Esophagus (tissue), 2 donors: ENCODE data around the gene GRAP2. TPM values are rescaled to one million over a fixed set of nuclear protein-coding genes. Genes with fewer than 3 reads are reported as not detected.
A peak's percentile ranks its signal among the peaks of the same experiment; 100 is the strongest.
"Not testable (repeated sequence)": the region's sequence is repeated elsewhere in the genome, so short reads cannot be mapped to it uniquely, and the experiment has no call there.

Experiments
- H3K27ac ChIP-seq, 2 donors: one replicate each; pipeline ENCODE4 v1.5.1; 2013; ENCODE audit warnings: low read depth in 2 of 2, mild to moderate bottlenecking in 2 of 2, inconsistent platforms in 1 of 2, low read length in 1 of 2, moderate library complexity in 1 of 2
- H3K27me3 ChIP-seq, 2 donors: one replicate each; pipeline ENCODE4 v1.6.1; 2013; ENCODE audit warnings: low read length in 2 of 2, control low read depth in 1 of 2, mild to moderate bottlenecking in 1 of 2; ENCODE audit not compliant: insufficient read depth in 2 of 2, control insufficient read depth in 1 of 2
- H3K36me3 ChIP-seq, 2 donors: one replicate each; pipeline ENCODE4 v1.6.1; 2013; ENCODE audit warnings: low read length in 1 of 2; ENCODE audit not compliant: control insufficient read depth in 2 of 2, insufficient read depth in 2 of 2
- H3K4me1 ChIP-seq, 2 donors: one replicate each; pipeline ENCODE4 v1.6.1; 2013; ENCODE audit warnings: low read length in 1 of 2; ENCODE audit not compliant: control insufficient read depth in 2 of 2, insufficient read depth in 2 of 2
- H3K4me3 ChIP-seq, 2 donors: one replicate each; pipeline ENCODE4 v1.5.1; 2013; ENCODE audit warnings: low read length in 2 of 2, mild to moderate bottlenecking in 2 of 2, low read depth in 1 of 2, moderate library complexity in 1 of 2
- H3K9me3 ChIP-seq, 2 donors: one replicate each; pipeline ENCODE4 v1.6.1; 2013; ENCODE audit warnings: mild to moderate bottlenecking in 2 of 2, low read depth in 1 of 2, low read length in 1 of 2, moderate library complexity in 1 of 2; ENCODE audit not compliant: control insufficient read depth in 2 of 2, insufficient read depth in 1 of 2
- WGBS, 2 donors: extraction: QIAGEN DNeasy Blood & Tissue Kit; methylation state at CpG; one replicate each; pipeline ENCODE4 v1.1.7; 2013; 5-methylcytosine and 5-hydroxymethylcytosine counted together
- polyA plus RNA-seq, 2 donors: library from polyadenylated mRNA; stranded (reverse); fragments of 200-250 nt; gene quantifications; one replicate each; pipeline ENCODE4 v1.2.3, GENCODE V29; 2013
- donor health status: healthy with polysubstance abuse.
- donor health status: Bipolar disorder and iron deficiency.

Gene GRAP2
- polyA plus RNA-seq, 2 donors = 0.82 to 1.3 TPM

DNA sequence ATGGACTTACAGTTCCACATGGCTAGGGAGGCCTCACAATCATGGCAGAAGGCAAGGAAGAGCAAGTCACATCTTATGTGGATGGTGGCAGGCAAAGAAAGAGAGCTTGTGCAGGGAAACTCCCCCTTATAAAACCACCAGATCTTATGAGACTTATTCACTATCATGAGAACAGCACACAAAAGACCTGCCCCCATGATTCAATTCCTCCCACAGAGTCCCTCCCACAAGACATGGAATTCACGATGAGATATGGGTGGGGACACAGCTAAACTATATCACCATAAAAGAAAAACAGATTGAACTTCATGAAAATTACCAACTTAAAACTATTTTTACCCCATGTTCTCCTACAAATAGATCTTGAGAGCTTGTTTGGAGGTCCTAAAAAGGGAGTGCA, 26.9 kb upstream of the GRAP2 start:
- no peaks in the 10 kb centered on the region for H3K9me3 ChIP-seq
- H3K4me1 ChIP-seq = no peaks in the 10 kb centered on the region
- WGBS, 2 donors = 30 to 39% methylated on average over 1 of the region's 1 CpG

GRCh38 chr22:39875176-39875885, 25.6 kb upstream of the GRAP2 start:
- not testable (repeated sequence) for H3K27me3 ChIP-seq, H3K9me3 ChIP-seq, H3K36me3 ChIP-seq, H3K27ac ChIP-seq, H3K4me1 ChIP-seq
- WGBS, 2 donors = 86 to 92% methylated on average over 33 to 42 of the region's 42 CpGs
- H3K4me3 ChIP-seq = peak overlapping the region in 1 of 2 donors; percentile 34

More for the DNA sequence above, 26.9 kb upstream of the GRAP2 start:
- no peak overlapping the region for H3K27ac ChIP-seq
- no peaks in the 10 kb centered on the region for H3K27me3 ChIP-seq
- no peak overlapping the region for H3K4me3 ChIP-seq
- H3K36me3 ChIP-seq = no peaks in the 10 kb centered on the region

DNA sequence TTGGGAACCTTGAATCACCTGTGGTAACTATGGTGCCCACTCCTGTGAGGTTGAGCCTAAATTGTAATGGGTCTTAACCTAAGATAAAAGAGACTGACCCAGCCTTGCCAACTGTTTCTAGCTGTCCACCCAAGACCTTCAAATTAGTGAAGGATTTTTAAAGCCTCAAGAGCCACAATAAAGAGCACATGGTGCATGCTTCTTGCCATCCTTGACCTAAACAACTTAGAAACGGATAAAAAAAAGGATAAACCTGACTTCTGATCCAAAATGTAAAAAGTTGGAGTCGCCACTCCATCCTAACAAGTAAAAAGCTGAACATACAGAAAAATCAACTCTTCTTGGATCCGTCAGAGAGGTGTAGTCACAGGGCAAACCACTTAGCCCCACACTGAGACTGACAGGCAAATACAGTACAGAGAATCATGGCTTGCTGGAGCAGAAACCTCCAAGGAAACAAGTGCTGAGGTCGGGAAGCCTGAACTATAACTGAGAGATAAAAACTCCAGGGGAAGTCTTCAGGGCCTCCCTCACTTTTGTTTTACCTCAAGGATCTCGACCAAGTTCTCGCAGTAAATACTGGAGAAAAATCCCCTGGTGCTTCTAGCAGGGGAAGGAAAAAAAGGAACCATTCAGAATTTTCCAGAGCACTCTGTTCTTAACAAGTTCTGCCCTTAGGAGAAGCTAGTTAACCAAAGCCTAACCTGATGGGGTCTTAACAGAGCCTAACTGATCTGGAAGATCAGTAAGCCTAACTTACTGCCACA, 23.6 kb upstream of the GRAP2 start:
- no peaks in the 10 kb centered on the region for H3K4me1 ChIP-seq
- H3K4me3 ChIP-seq = no peak overlapping the region
- H3K27me3 ChIP-seq = peaks cover 0 to 3% of the 10 kb centered on the region in 2 donors
- H3K36me3 ChIP-seq = no peaks in the 10 kb centered on the region
- no peak overlapping the region for H3K27ac ChIP-seq
- no peaks in the 10 kb centered on the region for H3K9me3 ChIP-seq
- WGBS, 2 donors = 75 to 81% methylated on average over 6 of the region's 6 CpGs

DNA sequence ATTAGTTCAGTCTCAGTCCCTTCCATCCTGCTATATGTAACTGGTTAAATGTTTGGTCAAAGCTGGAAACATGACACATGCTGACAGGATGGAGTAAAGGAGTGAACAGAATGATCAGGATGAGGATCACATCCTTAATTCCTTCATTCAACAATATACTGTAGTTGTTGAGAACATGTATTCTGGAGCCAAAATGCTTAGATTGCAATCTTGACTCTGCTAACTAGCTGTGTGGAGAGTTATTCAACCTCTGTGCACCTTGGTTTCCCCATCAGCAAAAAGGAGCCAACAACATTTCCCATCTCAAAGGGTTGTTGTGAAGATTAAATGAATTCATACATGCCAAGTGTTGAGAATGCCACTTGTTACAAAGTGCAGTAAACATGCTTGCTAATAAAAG, 20.2 kb upstream of the GRAP2 start:
- no peaks in the 10 kb centered on the region for H3K36me3 ChIP-seq
- no peak overlapping the region for H3K27ac ChIP-seq
- H3K27me3 ChIP-seq = peaks cover 0 to 3% of the 10 kb centered on the region in 2 donors
- no peaks in the 10 kb centered on the region for H3K4me1 ChIP-seq
- no peak overlapping the region for H3K4me3 ChIP-seq
- no peaks in the 10 kb centered on the region for H3K9me3 ChIP-seq

DNA sequence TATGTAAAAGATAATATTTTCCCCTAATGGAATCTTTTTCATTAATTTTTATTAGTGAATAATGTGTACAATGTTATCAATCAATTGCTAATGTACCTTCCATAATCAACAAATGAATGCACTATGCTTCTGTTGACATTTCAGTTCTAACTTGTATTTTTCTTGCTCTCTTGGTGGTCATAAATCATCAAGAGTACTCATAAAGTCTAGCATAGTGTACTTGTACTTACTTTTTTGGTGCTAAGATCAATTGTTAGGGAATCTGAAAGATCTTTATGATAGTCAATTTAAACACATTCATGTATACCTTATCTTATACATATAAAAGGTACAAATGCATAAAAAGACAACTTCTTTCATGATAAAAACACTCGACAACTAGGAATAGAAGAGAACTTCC, 17.8 kb upstream of the GRAP2 start:
- Histone ChIP-seq H3K9me3 (no peaks in the 10 kb centered on the region), H3K4me1 (no peaks in the 10 kb centered on the region), H3K27ac (no peak overlapping the region), H3K27me3 (peaks cover 0 to 3% of the 10 kb centered on the region in 2 donors), H3K4me3 (no peak overlapping the region), H3K36me3 (no peaks in the 10 kb centered on the region)
- WGBS, 2 donors = 81 to 86% methylated on average over 1 of the region's 1 CpG

- H3K27me3 ChIP-seq, H3K9me3 ChIP-seq, H3K4me3 ChIP-seq, H3K36me3 ChIP-seq, H3K27ac ChIP-seq, H3K4me1 ChIP-seq: not testable (repeated sequence)
- WGBS, 2 donors = 77 to 90% methylated on average over 3 of the region's 3 CpGs
Measured at GRCh38 chr22:39889924-39890323, 11.0 kb upstream of the GRAP2 start.

DNA sequence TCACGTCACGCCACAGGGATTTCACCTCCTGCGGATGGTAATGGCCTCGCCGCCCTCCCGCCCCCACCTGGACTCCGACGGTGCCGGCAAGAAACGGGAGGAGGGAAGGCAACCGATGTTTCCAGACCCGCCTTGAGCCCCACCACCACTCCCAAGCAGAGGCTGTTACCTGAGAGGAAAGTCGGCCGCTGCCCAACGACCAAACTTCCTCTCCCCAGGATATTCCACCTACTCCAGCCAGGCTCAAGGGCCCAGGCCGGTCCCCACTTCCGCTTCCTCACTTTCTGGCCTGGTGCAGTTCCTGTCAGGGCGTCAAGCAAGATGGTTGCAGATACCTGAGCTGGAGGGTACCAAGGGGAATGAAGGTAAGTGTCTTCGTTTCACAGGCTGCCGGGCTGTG, 7.4 kb upstream of the GRAP2 start, which contains the start of gene ENTHD1:
TSS of gene ENTHD1 (minus strand) at position 235 of the 400 bp plus-strand sequence. CDS start 6,012 bp downstream, outside the sequence.
- Histone ChIP-seq H3K4me3 (no peak within 1 kb of the TSS), H3K36me3 (no peaks in the 10 kb centered on the region), H3K27me3 (no peaks in the 10 kb centered on the region), H3K9me3 (no peaks in the 10 kb centered on the region), H3K27ac (no peak within 1 kb of the TSS), H3K4me1 (no peaks in the 10 kb centered on the region)
- 85 to 89% methylated on average over 20 of the region's 20 CpGs for WGBS, 2 donors

GRCh38 chr22:39894554-39895092, 6.3 kb upstream of the GRAP2 start:
- WGBS, 2 donors = 74% methylated on average over 7 of the region's 7 CpGs
- H3K27ac ChIP-seq = no peak overlapping the region
- no peaks in the 10 kb centered on the region for H3K27me3 ChIP-seq
- no peaks in the 10 kb centered on the region for H3K9me3 ChIP-seq
- no peaks in the 10 kb centered on the region for H3K4me1 ChIP-seq
- no peak overlapping the region for H3K4me3 ChIP-seq
- no peaks in the 10 kb centered on the region for H3K36me3 ChIP-seq

DNA sequence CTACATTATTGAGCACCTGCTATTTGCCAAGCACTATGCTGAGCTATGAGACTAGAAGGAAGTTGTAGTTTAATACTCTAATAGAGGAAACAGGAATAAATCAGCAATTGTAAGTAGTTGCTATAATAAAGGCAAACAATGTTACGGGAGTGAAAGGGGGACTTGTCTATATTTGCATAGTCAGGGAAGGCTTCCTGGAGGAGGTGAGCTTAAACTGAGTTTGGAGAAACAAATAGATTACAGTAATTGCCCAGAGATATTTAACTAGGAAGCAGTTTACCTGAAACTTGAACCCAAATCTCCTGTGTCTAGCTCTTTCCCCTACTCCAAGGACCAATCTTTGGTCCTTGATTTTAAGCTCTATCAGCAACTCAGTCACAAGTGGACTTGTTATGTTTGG, 5.2 kb upstream of the GRAP2 start:
- H3K4me1 ChIP-seq = no peaks in the 10 kb centered on the region
- H3K4me3 ChIP-seq = no peak overlapping the region
- no peaks in the 10 kb centered on the region for H3K27me3 ChIP-seq
- H3K36me3 ChIP-seq = no peaks in the 10 kb centered on the region
- H3K27ac ChIP-seq = no peak overlapping the region
- H3K9me3 ChIP-seq = no peaks in the 10 kb centered on the region
- 85 to 91% methylated on average over 1 of the region's 1 CpG for WGBS, 2 donors
